ENCODE measurements around the gene R3HDM4.

R3HDM4 gene

GRCh38 chr19:872266-872951, 40.6 kb downstream of the R3HDM4 start:
- peak; percentile 62 for DNase-seq (ENCODE audit: low read depth)

DNA sequence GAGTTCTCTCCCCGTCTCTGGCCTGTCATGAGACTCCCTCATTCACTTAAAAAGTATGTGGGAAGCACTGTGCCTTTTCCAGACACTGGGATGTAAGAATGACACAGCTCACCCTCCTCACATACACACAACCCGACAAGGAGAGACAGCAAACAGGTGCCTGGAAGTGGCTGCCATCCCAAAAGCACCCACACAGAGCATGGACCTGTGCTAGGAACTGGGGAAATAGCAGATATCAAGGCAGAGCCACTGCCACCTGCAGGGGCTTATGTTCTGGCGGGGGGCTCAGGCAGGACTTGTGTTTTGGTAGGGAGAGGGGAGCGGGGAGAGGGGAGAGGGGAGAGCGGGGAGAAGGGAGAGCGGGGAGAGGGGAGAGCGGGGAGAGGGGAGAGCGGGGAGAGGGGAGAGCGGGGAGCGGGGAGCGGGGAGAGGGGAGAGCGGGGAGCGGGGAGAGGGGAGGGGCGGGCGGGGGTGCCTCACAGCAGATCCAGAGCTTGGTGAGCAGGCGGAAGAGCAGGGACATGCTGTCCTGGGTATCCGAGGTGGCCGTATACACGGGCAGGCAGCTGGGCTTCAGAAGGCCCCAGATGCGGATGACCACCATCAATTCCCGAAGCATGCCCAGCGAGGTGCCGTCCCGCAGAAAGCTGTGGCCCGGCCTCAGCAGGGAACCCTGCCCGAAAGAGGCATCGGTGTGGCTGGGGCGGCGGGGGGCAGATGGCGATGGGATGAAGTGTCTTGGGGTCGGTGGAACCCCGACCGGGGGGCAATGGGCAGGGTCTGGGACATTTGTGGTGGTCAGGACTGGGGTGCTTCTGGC, 41.4 kb downstream of the R3HDM4 start:
- no peak for DNase-seq (ENCODE audit: low read depth)

DNA sequence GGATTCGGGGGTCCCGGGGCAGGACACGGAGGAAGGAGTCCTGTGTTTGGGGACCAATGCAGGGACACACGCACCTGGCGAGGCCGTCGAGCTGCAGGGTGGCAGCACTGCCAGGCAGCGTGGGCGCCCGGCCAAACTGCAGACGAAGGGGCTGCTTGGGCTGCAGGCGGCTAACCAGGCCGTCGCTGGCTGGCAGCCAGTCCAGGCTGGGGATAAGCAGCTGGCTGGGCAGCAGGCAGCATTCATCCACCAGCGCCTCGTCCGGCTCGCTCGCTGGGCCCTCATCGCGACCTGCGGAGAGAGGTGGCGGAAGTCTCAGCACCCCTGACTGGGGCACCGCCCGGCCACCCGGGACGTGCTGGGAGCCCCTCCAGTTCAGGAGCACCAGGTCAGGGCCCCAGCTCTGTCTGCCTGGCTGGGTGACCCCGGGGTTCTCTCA, 42.0 kb downstream of the R3HDM4 start:
- DNase-seq (ENCODE audit: low read depth), result no peak

DNA sequence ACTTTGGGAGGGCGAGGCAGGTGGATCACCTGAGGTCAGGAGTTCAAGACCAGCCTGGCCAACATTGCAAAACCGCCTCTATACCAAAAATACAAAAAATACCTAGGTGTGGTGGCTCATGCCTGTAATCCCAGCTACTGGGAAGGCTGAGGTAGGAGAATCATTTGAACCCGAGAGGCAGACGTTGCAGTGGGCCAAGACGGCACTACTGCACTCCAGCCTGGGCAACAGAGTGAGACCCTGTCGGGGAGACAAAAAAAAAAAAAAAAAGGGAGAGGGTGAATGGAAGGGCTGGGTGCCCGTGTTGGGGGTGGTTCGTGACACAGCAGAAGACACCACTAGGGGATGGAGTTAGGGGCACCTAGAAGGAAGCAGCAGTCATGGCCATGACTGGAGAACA, 42.7 kb downstream of the R3HDM4 start:
- DNase-seq (ENCODE audit: low read depth), result no peak

DNA sequence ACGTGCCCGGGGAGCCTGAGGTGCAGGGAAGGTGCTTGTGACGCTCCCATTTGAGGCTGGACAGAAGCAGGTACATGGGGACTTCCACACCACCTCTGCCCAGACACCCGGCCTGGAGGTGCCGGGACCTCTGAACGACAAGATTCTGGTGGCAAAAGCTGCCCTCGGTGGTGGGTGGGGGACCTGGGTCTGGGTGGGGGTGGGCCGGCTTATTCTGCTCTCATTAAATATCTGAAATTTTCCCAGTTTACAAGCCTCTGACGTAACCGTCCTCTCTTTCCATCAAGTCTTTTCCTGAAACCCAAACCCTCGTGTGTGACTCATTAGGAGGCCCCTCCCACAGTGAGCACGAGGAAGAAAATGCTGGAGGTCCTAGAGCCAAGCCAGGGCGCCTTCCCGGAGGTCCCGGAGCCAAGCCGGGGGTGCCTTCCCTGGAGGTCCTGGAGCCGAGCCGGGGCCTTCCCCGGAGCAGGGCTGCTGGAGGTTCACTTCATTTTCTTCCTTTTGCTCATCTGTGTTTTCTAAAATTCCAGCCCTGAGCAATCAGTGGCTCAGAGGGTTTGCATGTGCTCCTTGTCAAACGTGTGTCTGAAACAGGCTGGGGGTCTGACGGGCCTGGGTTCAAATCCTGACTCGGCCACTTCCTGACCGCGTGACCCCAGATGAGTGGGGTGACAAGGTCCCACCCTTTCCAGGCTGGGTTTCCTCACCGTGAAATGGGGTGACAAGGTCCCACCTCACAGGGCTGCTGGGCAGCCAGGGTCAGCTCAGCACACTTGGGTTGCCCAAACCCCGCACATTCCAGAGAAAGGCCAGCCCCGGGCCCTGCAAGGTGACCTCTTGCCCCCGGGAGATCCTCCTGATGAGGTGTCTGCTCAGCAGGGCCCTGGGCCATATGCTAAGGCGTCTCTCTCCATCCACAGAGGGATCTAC, 43.5 kb downstream of the R3HDM4 start:
- peak; percentile 92 for DNase-seq (ENCODE audit: low read depth)

- no peak for DNase-seq (ENCODE audit: low read depth)
Measured at GRCh38 chr19:868458-869244, 44.4 kb downstream of the R3HDM4 start.

DNA sequence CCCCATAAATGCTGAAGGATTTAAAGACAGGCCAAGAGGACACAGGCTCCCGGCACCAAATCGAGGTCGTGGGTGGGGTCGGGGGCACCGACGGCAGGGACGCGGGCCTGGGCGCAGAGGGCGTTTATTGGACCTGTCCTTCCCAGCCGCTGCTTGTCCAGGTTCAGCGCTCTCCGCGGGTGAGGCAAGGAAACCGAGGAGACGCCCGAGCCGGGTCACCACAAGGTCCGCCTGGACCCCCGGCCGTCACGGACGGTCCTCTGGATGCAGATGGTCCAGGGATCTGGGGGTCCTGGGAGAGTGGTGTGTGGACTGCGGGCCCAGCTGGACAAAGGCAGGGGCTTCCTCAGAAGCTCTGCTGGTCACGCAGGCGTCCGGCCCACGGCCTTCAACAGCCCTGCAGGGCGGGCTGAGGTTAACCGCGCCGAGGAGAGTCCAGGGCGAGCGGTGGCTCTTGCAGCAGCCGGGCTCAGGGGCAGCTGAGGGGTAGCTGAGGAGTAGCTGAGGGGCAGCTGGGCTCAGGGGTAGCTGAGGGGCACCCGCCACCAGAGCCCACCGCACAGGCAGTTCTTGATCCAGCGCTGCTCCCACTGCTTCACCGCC, 45.1 kb downstream of the R3HDM4 start:
- no peak for DNase-seq (ENCODE audit: low read depth)

DNA sequence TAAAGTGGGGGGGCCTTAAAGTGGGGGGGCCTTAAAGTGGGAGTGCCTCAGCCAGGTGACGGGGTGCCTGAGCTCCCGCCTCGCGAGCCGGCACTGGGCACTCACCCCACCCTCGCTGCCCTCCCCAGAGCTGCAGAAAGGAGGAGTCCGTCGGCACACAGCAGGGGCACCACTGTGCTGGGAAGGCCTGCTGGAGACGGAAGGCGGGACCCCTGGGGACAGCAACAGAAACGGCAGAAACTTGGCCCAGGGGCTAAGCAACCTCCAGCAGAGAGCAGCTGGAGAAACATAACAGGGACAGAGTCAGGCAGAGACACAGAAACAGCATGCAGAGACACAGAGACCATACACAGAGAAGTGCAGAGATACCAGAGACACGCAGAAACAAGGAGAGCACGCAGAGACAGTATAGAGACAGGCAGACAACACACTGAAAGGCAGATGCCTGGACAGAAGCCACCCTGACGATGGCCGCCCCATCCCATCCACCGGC, 45.7 kb downstream of the R3HDM4 start:
- DNase-seq (ENCODE audit: low read depth), result no peak

DNA sequence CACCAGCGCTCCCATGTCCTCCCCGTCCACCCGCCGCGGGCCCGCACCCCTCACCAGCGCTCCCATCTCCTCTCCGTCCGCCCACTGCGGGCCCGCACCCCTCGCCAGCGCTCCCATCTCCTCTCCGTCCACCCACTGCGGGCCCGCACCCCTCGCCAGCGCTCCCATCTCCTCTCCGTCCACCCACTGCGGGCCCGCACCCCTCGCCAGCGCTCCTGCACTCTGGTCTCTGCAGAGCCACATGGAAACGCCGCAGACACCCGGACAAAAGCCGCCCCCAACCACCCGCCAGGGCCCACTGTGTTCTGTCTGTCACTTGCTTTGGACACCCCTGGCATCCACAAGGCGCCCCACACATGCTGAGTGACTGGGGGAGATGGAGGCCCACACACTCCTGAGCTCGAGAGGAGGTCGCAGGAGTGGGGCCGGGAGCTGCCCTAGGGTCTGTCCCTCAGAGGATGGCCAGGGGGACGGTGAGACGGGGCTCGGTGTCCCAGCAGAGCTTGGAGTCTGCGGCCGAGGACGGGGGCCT, 46.2 kb downstream of the R3HDM4 start:
- DNase-seq (ENCODE audit: low read depth), result no peak

DNA sequence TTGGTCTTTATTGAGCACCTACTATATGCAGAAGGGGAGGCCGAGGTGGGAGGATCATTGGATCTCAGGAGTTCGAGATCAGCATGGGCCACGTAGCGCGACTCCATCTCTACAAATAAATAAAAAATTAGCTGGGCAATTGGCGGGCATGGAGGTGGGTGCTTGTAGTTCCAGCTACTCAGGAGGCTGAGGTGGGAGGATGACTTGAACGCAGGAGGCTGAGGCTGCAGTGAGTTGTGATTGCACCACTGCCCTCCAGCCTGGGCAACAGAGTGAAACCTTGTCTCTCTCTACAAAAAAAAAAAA, 49.8 kb downstream of the R3HDM4 start:
- DNase-seq (ENCODE audit: low read depth), result no peak

GRCh38 chr19:862581-863314, 50.3 kb downstream of the R3HDM4 start:
- DNase-seq (ENCODE audit: low read depth), result no peak

DNA sequence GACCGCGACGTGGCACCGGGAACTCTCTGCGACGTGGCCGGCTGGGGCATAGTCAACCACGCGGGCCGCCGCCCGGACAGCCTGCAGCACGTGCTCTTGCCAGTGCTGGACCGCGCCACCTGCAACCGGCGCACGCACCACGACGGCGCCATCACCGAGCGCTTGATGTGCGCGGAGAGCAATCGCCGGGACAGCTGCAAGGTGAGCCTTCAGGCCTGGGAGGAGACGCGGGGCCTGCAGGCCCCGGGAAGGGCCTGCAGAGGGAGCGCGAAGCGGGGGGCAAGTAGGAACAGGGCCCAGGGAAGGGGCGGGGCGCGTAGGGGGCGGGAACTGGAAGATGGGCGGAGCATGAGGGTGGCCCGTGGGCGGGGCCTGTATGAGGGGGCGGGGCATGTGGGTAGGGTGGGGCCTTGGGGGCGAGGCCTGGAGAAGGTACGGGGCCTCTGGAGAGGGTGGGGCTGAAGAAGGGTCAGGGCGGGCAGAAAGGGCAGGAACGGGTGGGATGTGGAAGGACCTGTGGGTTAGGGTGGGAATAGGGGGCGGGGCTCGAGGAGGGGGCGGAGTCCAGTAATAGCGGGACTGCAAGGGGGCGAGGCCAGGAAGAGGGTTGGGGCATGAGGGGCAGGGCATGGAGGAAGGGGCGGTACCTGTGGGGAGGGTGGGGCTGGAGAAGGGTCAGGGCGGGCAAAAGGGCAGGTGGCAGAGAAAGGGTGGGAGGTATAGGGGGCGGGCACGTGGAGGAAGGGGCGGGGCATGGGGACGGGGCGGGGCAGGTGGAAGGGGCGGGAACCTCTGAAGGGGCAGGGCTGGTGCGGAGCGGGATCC, 51.1 kb downstream of the R3HDM4 start:
- no peak for DNase-seq (ENCODE audit: low read depth)

GRCh38 chr19:861141-861755, 51.8 kb downstream of the R3HDM4 start:
- DNase-seq (ENCODE audit: low read depth), result no peak

DNA sequence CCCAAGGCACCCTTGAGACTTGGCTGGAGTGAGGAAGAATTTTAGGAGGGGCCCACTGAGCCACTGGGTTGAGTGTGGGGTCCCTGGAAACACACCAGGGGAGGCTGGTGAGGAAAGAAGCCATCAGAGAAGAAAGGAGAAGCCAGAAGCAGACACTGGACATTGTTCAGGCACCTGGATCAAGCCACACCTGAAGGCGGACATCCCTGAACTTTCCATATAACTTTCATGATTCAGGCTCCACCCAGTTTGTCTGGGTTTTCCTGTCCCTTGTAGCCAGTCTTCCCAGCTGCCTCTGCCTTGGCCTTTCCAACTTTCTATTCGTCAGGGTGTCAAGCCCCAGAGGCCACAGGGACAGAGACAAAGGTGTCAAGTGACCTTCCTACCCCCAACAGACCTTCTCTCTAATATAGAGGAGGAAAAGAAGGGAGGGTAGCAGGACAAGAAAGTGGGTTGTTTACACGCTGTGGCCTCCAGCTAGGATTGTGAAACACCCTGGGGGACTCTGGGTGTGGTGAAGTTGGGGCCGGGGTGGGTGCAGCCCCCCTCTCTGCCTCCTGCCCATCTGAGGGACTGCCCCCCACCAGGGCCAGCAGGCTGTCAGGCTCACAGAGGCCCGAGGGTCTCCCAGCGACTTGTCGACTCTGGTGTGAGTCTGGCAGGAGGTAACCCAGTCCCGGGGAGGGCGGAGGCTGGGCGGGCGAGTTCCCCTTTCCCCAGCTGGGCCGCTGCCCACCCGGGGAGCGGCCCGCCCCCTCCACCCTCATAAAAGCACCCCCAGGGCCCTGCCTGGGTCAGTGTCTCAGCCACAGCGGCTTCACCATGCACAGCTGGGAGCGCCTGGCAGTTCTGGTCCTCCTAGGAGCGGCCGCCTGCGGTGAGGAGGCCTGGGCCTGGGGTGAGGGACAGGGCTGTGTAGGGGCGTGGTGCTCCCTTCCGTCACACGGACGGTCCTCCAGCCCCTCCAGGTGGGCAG, 53.9 kb downstream of the R3HDM4 start, which contains the start of gene CFD:
CFD (plus strand) TSS at position 797 of the 976 bp plus-strand sequence; CDS start at position 823, 26 bp downstream.
- no peak for DNase-seq (ENCODE audit: low read depth)

DNA sequence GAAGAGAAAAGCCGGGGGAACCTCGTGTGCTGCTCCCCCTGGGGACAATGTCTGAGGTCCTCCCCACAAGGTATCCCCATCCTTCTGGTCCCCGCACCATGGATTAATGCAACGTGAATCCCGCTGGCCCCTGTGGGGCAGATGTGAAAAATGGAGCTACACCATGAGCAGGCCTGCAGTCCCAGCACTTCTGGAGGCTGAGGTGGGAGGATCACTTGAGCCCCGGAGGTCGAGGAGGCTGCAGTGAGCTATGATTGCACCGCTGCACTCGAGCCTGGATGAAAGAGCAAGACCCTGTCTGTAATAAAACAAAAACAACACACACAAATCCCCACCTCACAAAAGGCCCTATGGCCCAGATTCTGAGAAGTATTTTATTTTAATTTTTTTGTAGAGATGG, 54.7 kb downstream of the R3HDM4 start:
- DNase-seq (ENCODE audit: low read depth), result no peak

- no peak for DNase-seq (ENCODE audit: low read depth)
Measured at GRCh38 chr19:855566-856120, 57.4 kb downstream of the R3HDM4 start.

DNA sequence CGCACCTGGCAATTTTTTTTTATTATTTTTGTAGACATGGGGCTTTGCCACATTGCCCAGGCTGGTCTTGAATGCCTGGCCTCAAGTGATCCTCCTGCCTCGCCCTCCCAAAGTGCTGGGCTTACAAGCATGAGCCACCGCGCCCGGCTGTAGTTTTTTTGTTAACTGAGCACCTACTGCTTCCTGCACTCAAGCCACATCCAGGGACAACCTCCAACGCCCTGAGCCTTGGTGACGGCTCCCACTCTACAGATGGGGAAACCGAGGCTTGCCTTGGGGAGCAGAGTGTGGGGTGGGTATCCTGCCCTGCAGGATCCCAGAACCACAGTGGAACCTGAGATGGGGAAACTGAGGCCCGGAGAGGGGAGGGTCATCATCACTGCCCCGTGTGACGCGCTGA, 57.9 kb downstream of the R3HDM4 start:
- no peak for DNase-seq (ENCODE audit: low read depth)

Measured in GM04504 (cell line).